ENCODE measurements around the gene RBM33.

Gene RBM33

DNA sequence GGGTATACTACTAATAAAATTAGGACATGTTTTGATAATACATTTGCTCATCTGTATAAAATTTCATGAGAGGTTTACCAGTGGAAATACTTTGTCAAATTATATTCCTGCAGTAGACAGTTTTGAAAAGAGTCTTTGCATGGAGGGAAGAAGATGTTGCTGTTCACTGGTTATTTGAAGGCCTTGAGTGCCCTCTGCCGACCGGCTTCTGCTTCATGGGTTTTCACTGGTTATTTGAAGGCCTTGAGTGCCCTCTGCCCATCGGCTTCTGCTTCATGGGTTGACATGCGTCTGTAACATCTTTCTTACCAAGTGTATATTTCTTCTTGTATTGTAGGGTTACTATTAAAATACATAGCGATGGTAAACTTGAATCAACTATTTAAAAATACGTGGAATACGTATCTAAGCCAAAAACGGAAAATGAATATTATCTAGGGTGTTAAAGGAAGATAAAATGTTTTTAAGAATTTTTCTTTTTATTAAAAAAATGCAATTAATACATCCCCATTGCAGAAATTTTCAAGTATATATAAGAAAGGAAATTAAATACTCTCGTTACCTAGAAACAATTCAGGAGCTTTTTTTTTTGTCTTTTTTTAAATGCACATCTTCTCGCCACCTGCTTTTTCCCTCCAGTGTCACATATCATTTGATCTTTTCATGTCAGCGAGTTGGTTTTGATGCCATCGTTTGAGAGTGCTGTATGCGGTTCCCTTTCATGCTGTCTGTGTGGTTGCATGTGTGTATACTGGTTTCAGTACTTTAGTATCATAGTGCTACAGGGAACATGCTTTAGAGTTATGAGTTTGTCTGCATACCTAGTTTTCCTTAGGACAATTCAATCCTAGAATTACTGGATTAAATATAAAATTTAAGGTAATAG, 94.4 kb downstream of the RBM33 start:
- H3K4me3 ChIP-seq (ENCODE audit: low read depth, low read length) = no peak overlapping the region
- peak; percentile 33 for DNase-seq (ENCODE audit: low read depth)

DNA sequence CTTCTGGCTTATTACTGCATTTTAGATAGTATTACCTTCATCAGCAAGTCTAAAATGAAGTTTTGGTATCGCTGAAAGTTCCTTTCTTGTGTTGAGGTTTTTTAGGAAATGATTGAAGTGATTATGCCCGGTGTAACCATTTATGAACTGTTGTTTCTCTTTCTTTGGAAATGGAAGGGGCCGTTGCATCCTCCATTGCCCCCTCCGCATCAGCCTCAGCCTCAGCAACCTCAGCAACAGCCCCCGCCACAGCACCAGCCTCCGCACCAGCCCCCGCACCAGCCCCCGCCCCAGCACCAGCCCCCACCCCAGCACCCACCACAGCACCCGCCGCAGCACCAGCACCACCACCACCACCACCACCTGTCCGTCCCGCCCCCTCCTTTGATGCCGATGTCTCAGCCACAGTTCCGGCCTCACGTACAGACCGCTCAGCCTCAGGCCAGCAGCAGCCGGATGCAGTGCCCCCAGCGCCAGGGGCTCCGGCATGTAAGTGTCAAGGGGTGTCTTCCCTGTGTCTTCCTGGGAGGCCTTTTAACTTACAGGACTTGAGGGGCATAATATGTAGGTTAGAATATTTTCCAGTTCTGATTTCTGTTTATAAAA, 95.2 kb downstream of the RBM33 start:
- H3K4me3 ChIP-seq (ENCODE audit: low read depth, low read length) = no peak overlapping the region
- no peak for DNase-seq (ENCODE audit: low read depth)

DNA sequence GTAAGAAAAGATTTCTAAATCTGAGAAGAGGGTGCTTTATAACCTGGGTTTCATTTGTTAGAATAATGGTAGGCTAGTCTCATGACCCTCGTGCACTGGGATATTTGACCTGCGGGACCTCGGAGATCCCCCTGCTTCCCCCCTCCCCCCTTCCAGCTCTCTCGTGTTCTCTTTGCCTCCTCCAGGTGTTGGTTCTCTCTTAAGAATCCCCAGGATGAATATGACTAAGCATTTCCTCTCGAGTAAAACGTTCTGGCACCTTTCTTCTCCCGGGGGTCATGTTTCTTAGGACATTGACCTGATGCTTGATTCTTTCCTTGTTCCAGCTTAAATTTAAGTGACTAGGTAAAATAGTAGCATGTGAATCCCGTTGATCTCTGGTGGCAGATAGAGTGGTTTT, 96.6 kb downstream of the RBM33 start:
- no peak overlapping the region for H3K4me3 ChIP-seq (ENCODE audit: low read depth, low read length)
- no peak for DNase-seq (ENCODE audit: low read depth)

- no peak overlapping the region for H3K4me3 ChIP-seq (ENCODE audit: low read depth, low read length)
- no peak for DNase-seq (ENCODE audit: low read depth)
These were observed 97.3 kb downstream of the RBM33 start for GRCh38 chr7:155741805-155742204.

DNA sequence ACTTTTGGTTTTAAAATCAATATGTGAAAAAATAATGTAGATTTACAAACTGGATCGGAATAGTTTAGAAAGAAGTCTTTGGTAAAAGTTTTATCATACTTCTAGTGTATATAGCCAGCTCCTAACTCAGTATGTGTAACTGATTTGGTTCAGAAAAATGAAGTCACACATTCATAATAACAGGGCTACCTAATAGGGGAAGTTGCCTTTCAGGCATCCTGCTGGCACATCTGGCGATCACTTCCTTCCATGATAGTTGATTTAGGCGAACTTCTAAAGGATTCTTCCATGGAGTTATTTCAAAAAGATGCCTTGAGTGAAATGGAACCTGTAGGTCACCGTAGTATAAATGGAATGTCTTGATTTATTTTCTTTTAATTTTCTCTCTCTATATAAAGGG, 98.7 kb downstream of the RBM33 start:
- DNase-seq (ENCODE audit: low read depth) = no peak
- no peak overlapping the region for H3K4me3 ChIP-seq (ENCODE audit: low read depth, low read length)

GRCh38 chr7:155744971-155745683, 100.7 kb downstream of the RBM33 start:
- DNase-seq (ENCODE audit: low read depth) = no peak
- no peak overlapping the region for H3K4me3 ChIP-seq (ENCODE audit: low read depth, low read length)

DNA sequence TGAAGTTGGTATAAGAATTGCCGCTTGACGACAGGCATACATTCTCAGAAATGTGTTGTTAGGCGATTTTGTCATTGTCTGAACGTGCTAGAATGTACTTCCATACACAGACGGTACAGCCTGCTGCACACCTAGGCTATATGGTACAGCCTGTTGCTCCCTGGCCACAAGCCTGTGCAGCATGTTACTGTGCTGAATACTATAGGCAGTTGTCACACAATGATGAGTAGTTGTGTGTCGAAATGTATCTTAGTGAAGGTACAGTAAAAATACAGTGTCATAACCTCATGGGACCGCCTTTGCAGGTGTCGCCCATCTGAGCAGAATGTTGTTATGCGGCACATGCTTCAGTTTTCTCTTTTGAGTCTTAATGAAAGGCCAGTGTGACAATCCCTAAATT, 101.3 kb downstream of the RBM33 start:
- DNase-seq (ENCODE audit: low read depth) = no peak
- no peak overlapping the region for H3K4me3 ChIP-seq (ENCODE audit: low read depth, low read length)

DNA sequence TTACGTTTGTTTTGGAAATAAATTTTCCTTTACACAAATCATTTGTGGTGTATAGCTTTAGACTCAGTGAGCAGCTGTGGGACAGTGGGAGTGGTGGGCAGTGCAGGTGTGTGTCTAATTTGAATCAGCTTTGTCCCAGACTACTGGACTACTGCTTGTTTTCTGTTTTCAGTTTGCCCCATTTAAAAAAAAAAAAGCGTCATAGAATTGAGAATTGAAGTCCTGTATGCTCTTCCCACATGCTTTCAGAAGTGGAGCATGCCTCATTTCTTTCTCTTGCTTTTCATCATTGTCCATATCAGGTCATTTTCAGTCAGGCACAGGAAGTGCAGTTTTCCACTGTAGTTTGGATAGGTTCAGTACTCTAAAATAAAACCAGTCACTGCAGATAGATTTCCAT, 101.7 kb downstream of the RBM33 start:
- no peak for DNase-seq (ENCODE audit: low read depth)
- H3K4me3 ChIP-seq (ENCODE audit: low read depth, low read length) = no peak overlapping the region

GRCh38 chr7:155747209-155747608, 102.7 kb downstream of the RBM33 start:
- no peak for DNase-seq (ENCODE audit: low read depth)
- H3K4me3 ChIP-seq (ENCODE audit: low read depth, low read length) = no peak overlapping the region

GRCh38 chr7:155749578-155749977, 105.1 kb downstream of the RBM33 start:
- no peak overlapping the region for H3K4me3 ChIP-seq (ENCODE audit: low read depth, low read length)
- no peak for DNase-seq (ENCODE audit: low read depth)

GRCh38 chr7:155750255-155751125, 106.0 kb downstream of the RBM33 start:
- DNase-seq (ENCODE audit: low read depth) = no peak
- H3K4me3 ChIP-seq (ENCODE audit: low read depth, low read length) = no peak overlapping the region

GRCh38 chr7:155751409-155751808, 106.9 kb downstream of the RBM33 start:
- DNase-seq (ENCODE audit: low read depth) = no peak
- no peak overlapping the region for H3K4me3 ChIP-seq (ENCODE audit: low read depth, low read length)

- no peak for DNase-seq (ENCODE audit: low read depth)
- H3K4me3 ChIP-seq (ENCODE audit: low read depth, low read length) = no peak overlapping the region
These were observed 108.4 kb downstream of the RBM33 start for GRCh38 chr7:155752756-155753445.

DNA sequence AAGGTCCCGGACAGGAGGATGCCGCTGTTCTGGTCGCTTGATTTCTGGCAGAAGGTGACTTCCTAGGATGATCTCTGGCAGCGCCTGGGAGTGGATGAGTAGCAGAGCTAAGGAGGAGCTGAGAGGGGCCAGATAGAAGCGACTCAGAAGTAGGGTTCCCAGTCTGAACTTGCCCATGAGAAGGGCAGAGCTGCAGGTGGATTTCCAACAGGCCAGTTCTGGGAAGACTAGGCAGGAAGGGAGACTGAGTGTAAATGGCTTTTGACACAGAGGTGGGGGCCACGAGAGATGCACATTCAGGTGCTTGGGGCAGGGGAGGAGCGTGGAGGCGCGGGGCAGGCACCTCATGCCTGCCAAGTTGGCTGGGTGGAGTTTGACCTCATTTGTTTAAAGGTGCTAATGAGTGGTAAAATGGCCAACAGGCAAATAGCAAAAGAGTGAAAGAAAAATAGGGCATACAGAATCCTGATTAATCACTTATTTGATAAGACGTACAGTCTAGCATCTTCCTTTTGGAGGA, 109.0 kb downstream of the RBM33 start:
- no peak overlapping the region for H3K4me3 ChIP-seq (ENCODE audit: low read depth, low read length)
- no peak for DNase-seq (ENCODE audit: low read depth)

GRCh38 chr7:155754165-155754564, 109.7 kb downstream of the RBM33 start:
- H3K4me3 ChIP-seq (ENCODE audit: low read depth, low read length) = no peak overlapping the region
- no peak for DNase-seq (ENCODE audit: low read depth)

DNA sequence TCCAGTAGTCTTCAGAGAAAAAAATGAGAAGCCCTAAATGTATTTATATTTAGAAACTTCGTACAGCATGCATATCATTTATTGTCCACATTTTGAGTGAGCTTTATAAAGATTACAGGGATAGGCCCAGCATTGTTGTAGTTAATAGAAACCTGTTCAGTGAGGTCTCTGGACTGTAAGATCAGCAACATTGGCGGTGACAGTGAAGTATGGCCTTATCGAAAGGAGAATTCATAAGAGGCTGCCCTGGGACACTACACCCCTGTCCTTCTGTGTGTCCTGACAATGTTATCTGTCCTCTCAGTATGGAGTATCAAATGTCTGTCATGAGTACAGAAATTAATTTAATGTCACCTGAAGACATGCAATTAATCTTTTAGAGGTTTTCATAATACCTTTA, 110.6 kb downstream of the RBM33 start:
- DNase-seq (ENCODE audit: low read depth) = no peak
- no peak overlapping the region for H3K4me3 ChIP-seq (ENCODE audit: low read depth, low read length)

DNA sequence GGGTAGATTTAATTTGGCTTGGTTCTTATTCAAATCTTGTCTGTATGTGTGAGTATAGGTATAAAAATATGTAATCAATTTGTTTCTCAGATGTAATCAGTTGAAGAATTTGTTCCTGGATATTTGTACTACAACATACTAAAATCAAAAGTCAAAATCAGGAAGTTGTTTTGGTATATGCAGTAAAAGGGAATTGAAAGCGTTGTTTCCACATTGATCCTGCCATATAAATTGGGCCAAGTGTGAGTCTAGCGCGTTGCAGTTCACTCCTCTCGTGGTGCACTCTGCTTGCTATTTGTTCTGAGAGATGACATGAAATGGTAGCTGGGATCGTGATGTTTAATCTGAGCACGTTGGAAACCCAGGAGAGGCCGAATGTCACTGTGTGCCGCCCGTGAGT, 111.9 kb downstream of the RBM33 start:
- no peak overlapping the region for H3K4me3 ChIP-seq (ENCODE audit: low read depth, low read length)
- DNase-seq (ENCODE audit: low read depth) = no peak

DNA sequence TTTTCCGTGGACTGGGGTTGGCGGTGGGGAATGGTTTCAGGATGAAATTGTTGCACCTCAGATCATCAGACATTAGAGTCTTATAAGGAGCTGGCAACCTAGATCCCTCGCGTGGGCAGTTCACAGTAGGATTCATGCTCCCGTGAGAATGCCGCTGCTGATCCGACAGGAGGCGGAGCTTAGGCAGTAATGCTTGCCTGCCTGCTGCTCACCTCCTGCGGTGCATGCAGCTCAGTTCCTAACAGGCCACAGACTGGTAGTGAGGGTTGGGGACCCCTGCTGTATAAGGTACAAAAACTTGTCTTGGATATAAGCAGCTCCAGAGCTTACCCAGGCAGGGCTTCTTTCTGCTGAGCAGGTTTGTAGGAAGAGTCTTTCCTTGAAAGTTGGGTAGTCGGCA, 113.9 kb downstream of the RBM33 start:
- H3K4me3 ChIP-seq (ENCODE audit: low read depth, low read length) = no peak overlapping the region
- no peak for DNase-seq (ENCODE audit: low read depth)

Measured in skeletal muscle cell (primary cell).